K562 (cell line): ENCODE results near the gene GOLPH3L.
"Not testable (repeated sequence)": the region's sequence is repeated elsewhere in the genome, so short reads cannot be mapped to it uniquely, and the experiment has no call there.

ENCODE experiments used
- MECOM ChIP-seq: fragments of 250-450 bp; sonication (Bioruptor Pico); IDR thresholded peaks from 2 replicates; pipeline ENCODE4 v1.8.0; 2022; ENCODE audit warnings: inconsistent platforms
- NFE2L1 ChIP-seq: fragments of 450-650 bp; IDR thresholded peaks from 2 replicates; pipeline ENCODE4 v1.6.1; 2016; ENCODE audit warnings: missing genetic modification characterization, low read depth, mild to moderate bottlenecking, missing compliant biosample characterization, moderate library complexity, borderline replicate concordance
- PHB ChIP-seq: fragments of 250-450 bp; sonication (Bioruptor Pico); IDR thresholded peaks from 2 replicates; pipeline ENCODE4 v1.5.0; 2021
- SNIP1 ChIP-seq: fragments of 450-650 bp; IDR thresholded peaks from 2 replicates; pipeline ENCODE4 v1.7.1; 2017; ENCODE audit warnings: low read depth, mild to moderate bottlenecking
- ZFX ChIP-seq: sonication (generic); formaldehyde crosslinking; IDR thresholded peaks from 2 replicates; pipeline ENCODE4 v1.8.0; 2022; ENCODE audit warnings: mild to moderate bottlenecking, missing genetic modification reagents, moderate library complexity

- not testable (repeated sequence) for TF ChIP-seq SNIP1; PHB (CRISPR knock-in tag); ZFX (CRISPR knock-in tag); MECOM; NFE2L1 (tag)
These were observed 72.4 kb downstream of the GOLPH3L start for GRCh38 chr1:150624546-150624945.
